ENCODE results near the gene HAUS5.

Gene HAUS5, protein sequence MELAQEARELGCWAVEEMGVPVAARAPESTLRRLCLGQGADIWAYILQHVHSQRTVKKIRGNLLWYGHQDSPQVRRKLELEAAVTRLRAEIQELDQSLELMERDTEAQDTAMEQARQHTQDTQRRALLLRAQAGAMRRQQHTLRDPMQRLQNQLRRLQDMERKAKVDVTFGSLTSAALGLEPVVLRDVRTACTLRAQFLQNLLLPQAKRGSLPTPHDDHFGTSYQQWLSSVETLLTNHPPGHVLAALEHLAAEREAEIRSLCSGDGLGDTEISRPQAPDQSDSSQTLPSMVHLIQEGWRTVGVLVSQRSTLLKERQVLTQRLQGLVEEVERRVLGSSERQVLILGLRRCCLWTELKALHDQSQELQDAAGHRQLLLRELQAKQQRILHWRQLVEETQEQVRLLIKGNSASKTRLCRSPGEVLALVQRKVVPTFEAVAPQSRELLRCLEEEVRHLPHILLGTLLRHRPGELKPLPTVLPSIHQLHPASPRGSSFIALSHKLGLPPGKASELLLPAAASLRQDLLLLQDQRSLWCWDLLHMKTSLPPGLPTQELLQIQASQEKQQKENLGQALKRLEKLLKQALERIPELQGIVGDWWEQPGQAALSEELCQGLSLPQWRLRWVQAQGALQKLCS

DNA sequence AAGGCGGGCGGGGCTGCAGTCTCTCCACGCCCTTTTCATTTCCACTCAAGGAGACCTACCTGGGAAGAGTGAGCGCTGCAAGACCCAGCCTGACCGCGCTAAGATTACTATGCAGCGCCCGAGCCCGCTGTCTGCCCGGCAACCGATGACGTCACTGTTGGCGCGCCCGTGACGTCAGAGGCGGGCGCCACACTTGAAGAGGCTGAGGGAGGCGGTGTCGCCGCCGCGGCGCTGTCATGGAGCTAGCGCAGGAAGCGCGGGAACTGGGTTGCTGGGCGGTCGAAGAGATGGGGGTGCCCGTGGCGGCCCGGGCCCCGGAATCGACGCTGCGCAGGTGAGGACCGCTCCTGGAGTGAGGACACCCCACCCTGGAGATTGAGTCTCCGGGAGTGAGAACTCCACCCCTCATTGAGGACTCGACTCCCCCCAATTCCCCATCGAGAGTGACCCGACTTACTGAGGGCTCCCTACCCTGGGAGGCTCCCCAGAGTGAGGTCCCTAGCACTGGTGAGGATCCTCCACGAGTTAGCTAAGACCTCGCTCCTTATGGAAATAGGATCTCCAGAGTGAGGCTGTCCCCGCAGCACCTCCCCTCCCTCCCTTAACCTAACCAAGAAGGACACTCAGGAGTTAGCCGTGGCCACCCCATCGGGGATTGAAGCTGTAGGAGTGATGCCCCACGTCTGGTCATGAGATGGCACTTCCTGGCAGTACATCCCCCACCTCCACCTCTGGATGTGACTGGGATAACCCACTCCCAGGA, at the start of gene HAUS5:
Gene HAUS5 (plus strand): TSS at position 177 of the 763 bp plus-strand sequence. CDS start 60 bp downstream, at position 237.
- TF ChIP-seq, protein P1, sequence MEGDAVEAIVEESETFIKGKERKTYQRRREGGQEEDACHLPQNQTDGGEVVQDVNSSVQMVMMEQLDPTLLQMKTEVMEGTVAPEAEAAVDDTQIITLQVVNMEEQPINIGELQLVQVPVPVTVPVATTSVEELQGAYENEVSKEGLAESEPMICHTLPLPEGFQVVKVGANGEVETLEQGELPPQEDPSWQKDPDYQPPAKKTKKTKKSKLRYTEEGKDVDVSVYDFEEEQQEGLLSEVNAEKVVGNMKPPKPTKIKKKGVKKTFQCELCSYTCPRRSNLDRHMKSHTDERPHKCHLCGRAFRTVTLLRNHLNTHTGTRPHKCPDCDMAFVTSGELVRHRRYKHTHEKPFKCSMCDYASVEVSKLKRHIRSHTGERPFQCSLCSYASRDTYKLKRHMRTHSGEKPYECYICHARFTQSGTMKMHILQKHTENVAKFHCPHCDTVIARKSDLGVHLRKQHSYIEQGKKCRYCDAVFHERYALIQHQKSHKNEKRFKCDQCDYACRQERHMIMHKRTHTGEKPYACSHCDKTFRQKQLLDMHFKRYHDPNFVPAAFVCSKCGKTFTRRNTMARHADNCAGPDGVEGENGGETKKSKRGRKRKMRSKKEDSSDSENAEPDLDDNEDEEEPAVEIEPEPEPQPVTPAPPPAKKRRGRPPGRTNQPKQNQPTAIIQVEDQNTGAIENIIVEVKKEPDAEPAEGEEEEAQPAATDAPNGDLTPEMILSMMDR (IDR thresholded peaks at IDR 0.05), result no peak

DNA sequence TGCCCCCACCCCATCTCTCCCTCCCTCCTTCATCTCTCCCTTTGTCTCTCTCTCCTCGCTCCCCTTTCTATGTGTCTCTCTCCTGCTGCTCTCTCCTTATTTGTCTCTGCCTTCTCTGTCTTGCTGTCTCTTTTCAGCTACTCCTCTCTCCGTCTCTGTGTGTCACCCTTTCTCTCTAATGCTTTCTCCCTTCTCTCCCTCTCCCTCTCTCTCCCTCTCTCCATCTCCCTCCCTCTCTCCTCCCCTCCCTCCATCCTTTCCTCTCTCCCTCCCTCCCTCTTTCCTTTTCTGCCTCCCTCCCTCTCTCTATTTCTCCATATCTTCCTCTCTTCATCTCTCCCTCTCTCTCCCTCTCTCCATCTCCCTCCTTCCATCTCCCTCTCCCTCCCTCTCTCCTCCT, 49.8 kb upstream of the HAUS5 start:
- TF ChIP-seq, protein P1 (IDR thresholded peaks at IDR 0.05), result no peak

DNA sequence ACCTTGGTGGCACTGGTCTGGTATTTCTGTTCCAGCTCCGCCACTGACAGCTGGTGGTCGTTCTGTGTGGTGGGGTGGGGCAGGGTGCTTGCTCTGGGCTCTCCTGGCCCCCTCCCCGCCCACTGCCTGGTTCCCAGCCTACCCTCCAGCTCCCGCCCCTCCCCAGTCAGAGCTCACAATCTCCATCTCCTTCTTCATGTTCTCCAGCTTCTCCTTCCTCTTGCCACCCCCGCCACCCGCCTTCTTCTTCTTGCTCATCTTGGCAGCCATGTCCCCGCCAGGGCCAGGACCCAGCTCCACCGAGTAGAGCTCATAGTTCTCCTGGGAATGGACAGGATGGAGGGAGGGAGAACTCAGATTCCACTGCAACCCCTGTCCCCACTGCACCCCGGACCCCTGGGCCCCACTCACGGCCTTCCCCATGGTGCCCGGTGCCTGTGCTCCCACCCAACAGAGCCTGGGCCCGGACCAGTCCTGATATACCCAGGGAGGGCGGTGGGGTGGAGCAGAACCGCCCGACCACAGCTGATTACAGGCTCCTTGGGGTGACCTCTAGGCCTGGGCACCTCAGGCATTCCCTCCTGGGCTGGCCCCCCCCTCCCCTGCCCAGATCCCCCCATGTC, 49.2 kb upstream of the HAUS5 start, which contains the start of gene ATP4A:
Gene ATP4A (minus strand): TSS at position 452 of the 623 bp plus-strand sequence. CDS start 29 bp downstream, at position 423.
- TF ChIP-seq, protein P1 (IDR thresholded peaks at IDR 0.05), result no peak

DNA sequence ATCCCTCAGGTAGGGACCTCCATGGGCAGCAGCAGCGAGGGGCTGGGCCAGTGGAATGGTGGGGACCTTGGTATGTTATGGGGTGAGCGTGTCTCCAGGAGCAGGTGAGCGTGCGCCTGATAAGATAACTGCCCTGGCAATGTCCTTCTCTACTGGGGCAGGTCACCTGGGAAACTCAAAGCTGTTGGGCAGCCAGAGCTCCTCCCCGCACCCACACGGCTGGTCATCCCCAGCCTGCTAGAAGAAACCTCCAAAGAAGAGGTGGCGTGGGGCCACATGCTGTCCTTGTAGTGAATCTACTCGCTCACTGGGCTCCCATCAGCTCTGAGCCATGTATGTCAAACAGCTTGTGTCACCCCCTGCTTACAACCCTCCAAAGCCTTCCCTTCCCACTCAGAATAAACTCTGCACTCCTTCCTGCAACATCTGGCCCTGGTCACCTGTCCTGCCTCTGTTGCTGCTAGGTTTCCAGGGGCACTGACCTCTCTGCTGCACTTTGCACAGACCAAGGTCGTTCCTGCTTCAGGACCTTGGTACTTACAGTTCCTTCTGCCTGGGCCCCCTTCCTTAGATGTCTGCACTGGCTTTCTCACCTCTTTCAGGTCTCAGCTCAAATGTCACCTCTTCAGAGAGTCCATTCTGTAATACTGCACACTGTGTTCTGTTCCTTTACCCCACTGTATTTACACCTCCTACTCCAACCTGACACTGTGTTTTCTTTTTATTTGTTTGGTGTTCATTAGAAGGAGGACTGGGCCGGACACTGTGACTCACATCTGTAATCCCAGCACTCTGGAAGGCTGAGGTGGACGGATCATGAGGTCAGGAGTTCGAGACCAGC, 47.3 kb upstream of the HAUS5 start:
- TF ChIP-seq, protein P1 (IDR thresholded peaks at IDR 0.05), result no peak

DNA sequence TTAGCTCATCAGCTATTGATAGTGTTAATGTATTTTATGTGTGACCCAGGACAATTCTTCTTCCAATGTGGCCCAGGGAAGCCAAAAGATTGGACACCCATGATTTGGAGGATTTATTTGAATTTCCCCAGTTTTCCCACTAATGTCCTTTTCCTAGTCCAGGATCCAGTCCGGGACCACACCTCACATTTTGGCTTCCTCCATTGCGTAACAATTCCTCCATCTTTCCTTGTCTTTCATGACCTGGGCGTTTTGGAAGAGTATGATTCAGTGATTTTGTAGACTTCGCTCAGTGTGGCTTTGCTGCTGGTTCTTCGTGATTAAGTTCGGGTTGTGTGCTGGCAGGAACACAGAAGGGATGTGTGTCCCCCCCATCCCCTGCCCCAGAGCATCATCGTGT, 45.8 kb upstream of the HAUS5 start:
- TF ChIP-seq, protein P1 (IDR thresholded peaks at IDR 0.05), result no peak

DNA sequence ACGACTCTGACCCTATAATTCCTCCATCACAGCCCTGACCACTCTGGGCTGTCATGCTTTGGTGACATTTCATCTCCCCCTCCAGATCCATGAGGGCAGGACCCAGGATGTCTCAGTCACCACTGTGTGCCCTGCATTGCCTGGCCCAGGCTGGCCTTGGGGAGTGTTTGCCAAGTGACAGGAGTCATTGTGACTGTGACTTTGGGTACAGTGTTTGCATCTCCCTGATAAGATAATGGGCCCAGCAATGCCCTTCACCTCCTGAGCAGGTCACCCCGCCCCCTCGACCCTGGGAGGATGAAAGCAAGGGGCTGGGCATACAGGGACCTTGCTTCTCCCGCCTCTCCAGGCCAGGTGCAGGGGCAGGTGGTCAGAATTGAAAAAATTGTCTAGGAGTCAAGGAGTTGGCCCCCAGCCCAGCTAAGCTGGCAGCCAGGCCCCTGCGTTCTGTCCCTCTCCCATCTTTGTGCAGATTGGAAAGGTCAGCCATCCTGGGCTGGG, 43.2 kb upstream of the HAUS5 start:
- TF ChIP-seq, protein P1 (IDR thresholded peaks at IDR 0.05), result no peak
